PC-3 (cell line): ENCODE data around the gene CUL4B. TPM values are rescaled to one million over a fixed set of nuclear protein-coding genes. Genes with fewer than 3 reads are reported as not detected.

Source experiments
- ATAC-seq: fragments of 200-7000 bp; cut with Tn5 transposase; 2 replicates; pipeline ENCODE4 v1.9.1; 2020; ENCODE audit warnings: mild to moderate bottlenecking, moderate library complexity
- BruUV-seq: library from RNA; stranded (reverse); fragments of 400-500 nt; replicated peaks from 2 replicates; lab custom pipeline; 2021; lab: Mats Ljungman, UMichigan
- CTCF ChIA-PET: fragments of 300-600 bp; sonication (Branson Sonifier 250); formaldehyde crosslinking; loops from one replicate; lab custom pipeline; 2022; ENCODE audit warnings: antibody characterized with exemption; lab: Charles Lee
- POLR2A ChIA-PET: fragments of 300-600 bp; sonication (Branson Sonifier 250); formaldehyde crosslinking; loops from one replicate; lab custom pipeline; 2022; ENCODE audit warnings: antibody characterized with exemption; ENCODE audit not compliant: unreplicated experiment; lab: Charles Lee
- DNase-seq: peaks from one replicate; pipeline ENCODE4 v3.0.0-alpha.2; 2015
- H2AFZ ChIP-seq: fragments of 300-600 bp; sonication (generic); 2 replicates; pipeline ENCODE4 v1.6.0; 2016; ENCODE audit warnings: antibody characterized with exemption, low read length
- H3F3A ChIP-seq: fragments of 300-600 bp; sonication (generic); one replicate; pipeline ENCODE4 v1.6.0; 2017; ENCODE audit warnings: antibody characterized with exemption, low read length, control low read depth, mild to moderate bottlenecking; ENCODE audit not compliant: unreplicated experiment
- H3K27ac ChIP-seq: fragments of 300-600 bp; sonication (generic); 2 replicates; pipeline ENCODE4 v1.5.1; 2016; ENCODE audit warnings: mild to moderate bottlenecking, low read length
- H3K27me3 ChIP-seq: fragments of 300-600 bp; sonication (generic); 2 replicates; pipeline ENCODE4 v1.6.1; 2016; ENCODE audit warnings: low read length, mixed read lengths
- H3K36me3 ChIP-seq: fragments of 300-600 bp; sonication (generic); 2 replicates; pipeline ENCODE4 v1.6.1; 2016; ENCODE audit warnings: low read depth, mixed run types, low read length, mixed read lengths
- H3K4me1 ChIP-seq: fragments of 300-600 bp; sonication (generic); 2 replicates; pipeline ENCODE4 v1.5.1; 2016; ENCODE audit warnings: low read length; ENCODE audit not compliant: insufficient read depth
- H3K4me2 ChIP-seq: fragments of 300-600 bp; sonication (generic); 2 replicates; pipeline ENCODE4 v1.6.0; 2016; ENCODE audit warnings: low read length
- H3K4me3 ChIP-seq: fragments of 300-600 bp; sonication (generic); 2 replicates; pipeline ENCODE4 v1.5.1; 2016; ENCODE audit warnings: mild to moderate bottlenecking, low read length, mixed read lengths
- H3K79me2 ChIP-seq: fragments of 300-600 bp; sonication (generic); 2 replicates; pipeline ENCODE4 v1.6.1; 2017; ENCODE audit warnings: low read length, mixed read lengths
- H3K9ac ChIP-seq: fragments of 300-600 bp; sonication (generic); 2 replicates; pipeline ENCODE4 v1.6.0; 2016; ENCODE audit warnings: mild to moderate bottlenecking, low read length
- H3K9me2 ChIP-seq: fragments of 300-600 bp; sonication (generic); replicated peaks from 2 replicates; pipeline ENCODE4 v1.6.1; 2016; ENCODE audit warnings: mixed run types, low read length, mixed read lengths
- H3K9me3 ChIP-seq: fragments of 300-600 bp; sonication (generic); 2 replicates; pipeline ENCODE4 v1.6.1; 2016; ENCODE audit warnings: low read length, mixed read lengths
- H4K20me1 ChIP-seq: fragments of 300-600 bp; sonication (generic); 2 replicates; pipeline ENCODE4 v1.6.1; 2016; ENCODE audit warnings: low read length, mixed read lengths
- CTCF ChIP-seq: fragments of 300-600 bp; sonication (generic); conservative IDR thresholded peaks from 2 replicates; pipeline ENCODE4 v1.5.1; 2017; ENCODE audit warnings: antibody characterized with exemption, low read depth, mild to moderate bottlenecking, low read length
- EZH2 ChIP-seq: fragments of 300-600 bp; sonication (generic); IDR thresholded peaks from one replicate; pipeline ENCODE4 v1.6.1; 2017; ENCODE audit warnings: antibody characterized with exemption, mild to moderate bottlenecking, low read length; ENCODE audit not compliant: unreplicated experiment
- EZH2phosphoT487 ChIP-seq: fragments of 300-600 bp; sonication (generic); IDR thresholded peaks from 2 replicates; pipeline ENCODE4 v1.6.1; 2018; ENCODE audit warnings: mild to moderate bottlenecking, antibody characterized with exemption, low read length, borderline replicate concordance
- intact Hi-C: fragments of 100-400 bp; cut with micrococcal nuclease; formaldehyde crosslinking; loops from 2 replicates; pipeline ENCODE4 v1.9.0; 2023
- total RNA-seq: library from RNA; depleted of rRNA; stranded (reverse); fragments of >200 nt; gene quantifications from 2 replicates; pipeline ENCODE4 v1.2.3, GENCODE V29; 2014

CUL4B gene
- total RNA-seq, 1 experiment from 2014 or later = 38.1 TPM

- ChIA-PET POLR2A (no interaction called here), CTCF (interaction anchor here (0.6 to 1.6 kb wide), 3 partner anchors 12 to 118 kb away, joined by 5 to 15 read pairs (median 6); no protein-coding TSS in a partner anchor)
- intact Hi-C loops = loop anchor here (1.0 kb wide), 1 partner anchor 17 kb away; the partner anchor contains the start of gene LAMP2
- Histone ChIP-seq H3K9me2 (no peaks in the 10 kb centered on the region), H3K79me2 (no peaks in the 10 kb centered on the region), H3K9ac (no peak overlapping the region), H3K4me1 (peaks cover 9% of the 10 kb centered on the region; the same call in 1 of the 2 replicates), H3K9me3 (no peaks in the 10 kb centered on the region), H2AFZ (no peak overlapping the region), H4K20me1 (no peaks in the 10 kb centered on the region), H3K36me3 (no peaks in the 10 kb centered on the region), H3K27ac (no peak overlapping the region), H3K4me2 (no peak overlapping the region; the same call in 1 of the 2 replicates), H3F3A (no peaks in the 10 kb centered on the region), H3K4me3 (no peak overlapping the region), H3K27me3 (no peaks in the 10 kb centered on the region)
- no peak for DNase-seq
- no peak for TF ChIP-seq CTCF
- no peak for TF ChIP-seq EZH2phosphoT487
- no peak for TF ChIP-seq EZH2
- no peak for ATAC-seq
- no TSS peak for BruUV-seq
These were observed 74.0 kb downstream of the CUL4B start for GRCh38 chrX:120486786-120487185.

- Histone ChIP-seq H2AFZ (peak overlapping the region; percentile 92), H3K79me2 (no peaks in the 10 kb centered on the region), H3K9me2 (no peaks in the 10 kb centered on the region), H3K4me2 (peak overlapping the region; percentile 84), H3F3A (no peaks in the 10 kb centered on the region), H3K9me3 (no peaks in the 10 kb centered on the region), H4K20me1 (no peaks in the 10 kb centered on the region), H3K4me1 (peaks cover 9% of the 10 kb centered on the region; the same call in 1 of the 2 replicates), H3K27me3 (no peaks in the 10 kb centered on the region), H3K36me3 (no peaks in the 10 kb centered on the region), H3K27ac (peak overlapping the region; percentile 76), H3K4me3 (peak overlapping the region; percentile 64), H3K9ac (peak overlapping the region; percentile 72)
- CTCF ChIA-PET = interaction anchor here (0.5 to 1.6 kb wide), 10 partner anchors 10 to 1016 kb away, joined by 3 to 15 read pairs (median 4); no protein-coding TSS in a partner anchor
- ATAC-seq (peak; percentile 93), DNase-seq (peak; percentile 86)
- TSS peak; percentile 50 for BruUV-seq
- TF ChIP-seq EZH2phosphoT487 = no peak
- TF ChIP-seq CTCF = peak; percentile 68
- intact Hi-C loops = loop anchor here (1.0 kb wide), 1 partner anchor 17 kb away; the partner anchor contains the start of gene LAMP2
- POLR2A ChIA-PET = interaction anchor here (0.7 kb wide), 1 partner anchor 261 kb away, joined by 7 read pairs; no protein-coding TSS in a partner anchor
These were observed 74.9 kb downstream of the CUL4B start for GRCh38 chrX:120485638-120486520.
